Measurements from ENCODE around the gene FUT2. TPM values are rescaled to one million over a fixed set of nuclear protein-coding genes. Genes with fewer than 3 reads are reported as not detected.

FUT2 gene
- total RNA-seq, 1 donor from 2014 or later: not detected

- peak overlapping the region; percentile 77 to 93 for H3K27ac ChIP-seq
- no peak for TF ChIP-seq CTCF (IDR thresholded peaks at IDR 0.05)
- H3K27me3 ChIP-seq: no peaks in the 10 kb centered on the region
- intact Hi-C loops (cut with DNase I): loop anchor here (2.0 kb wide), 1 partner anchor 18 kb away; no protein-coding TSS in a partner anchor
- DNase-seq (ENCODE audit: low spot score in 2 of 2): peak; percentile 98 to 100
- no peaks in the 10 kb centered on the region for H3K9me3 ChIP-seq
- peak overlapping the region; percentile 48 to 65 for H3K4me3 ChIP-seq
- no peaks in the 10 kb centered on the region for H3K36me3 ChIP-seq
- H3K4me1 ChIP-seq: peaks cover 3 to 19% of the 10 kb centered on the region in 2 donors
Observed at GRCh38 chr19:48720613-48721296, 25.0 kb downstream of the FUT2 start.

- no peak for TF ChIP-seq CTCF (IDR thresholded peaks at IDR 0.05)
- Histone ChIP-seq H3K4me3 (no peak overlapping the region), H3K9me3 (no peaks in the 10 kb centered on the region), H3K27ac (no peak overlapping the region), H3K4me1 (peaks cover 3 to 15% of the 10 kb centered on the region in 2 donors), H3K36me3 (no peaks in the 10 kb centered on the region), H3K27me3 (no peaks in the 10 kb centered on the region)
- no peak for DNase-seq (ENCODE audit: low spot score in 2 of 2)
- intact Hi-C loops (cut with DNase I): no loop called here
Observed at GRCh38 chr19:48722196-48722708, 26.5 kb downstream of the FUT2 start.

GRCh38 chr19:48724796-48725753, 29.3 kb downstream of the FUT2 start:
- TF ChIP-seq CTCF (IDR thresholded peaks at IDR 0.05): no peak
- Histone ChIP-seq H3K9me3 (no peaks in the 10 kb centered on the region), H3K27me3 (no peaks in the 10 kb centered on the region), H3K4me3 (no peak overlapping the region), H3K27ac (peak overlapping the region; percentile 59 to 80), H3K36me3 (no peaks in the 10 kb centered on the region), H3K4me1 (peaks cover 0 to 12% of the 10 kb centered on the region in 2 donors)
- intact Hi-C loops (cut with DNase I): no loop called here
- DNase-seq (ENCODE audit: low spot score in 2 of 2): peak in 1 of 2 donors; percentile 89

GRCh38 chr19:48726556-48726955, 30.8 kb downstream of the FUT2 start:
- Histone ChIP-seq H3K4me3 (no peak overlapping the region), H3K27ac (peak overlapping the region in 1 of 2 donors; percentile 80), H3K4me1 (peaks cover 0 to 9% of the 10 kb centered on the region in 2 donors), H3K36me3 (no peaks in the 10 kb centered on the region), H3K9me3 (no peaks in the 10 kb centered on the region), H3K27me3 (no peaks in the 10 kb centered on the region)
- intact Hi-C loops (cut with DNase I): no loop called here
- TF ChIP-seq CTCF (IDR thresholded peaks at IDR 0.05): no peak
- DNase-seq (ENCODE audit: low spot score in 2 of 2): no peak

GRCh38 chr19:48728911-48729664, 33.3 kb downstream of the FUT2 start:
- Histone ChIP-seq H3K4me3 (no peak overlapping the region), H3K36me3 (no peaks in the 10 kb centered on the region), H3K27me3 (no peaks in the 10 kb centered on the region), H3K9me3 (no peaks in the 10 kb centered on the region), H3K27ac (no peak overlapping the region), H3K4me1 (peaks cover 0 to 9% of the 10 kb centered on the region in 2 donors)
- intact Hi-C loops (cut with DNase I): no loop called here
- no peak for TF ChIP-seq CTCF (IDR thresholded peaks at IDR 0.05)
- DNase-seq (ENCODE audit: low spot score in 2 of 2): no peak
